ENCODE measurements around the gene ZNF598.
"Not testable (repeated sequence)": the region's sequence is repeated elsewhere in the genome, so short reads cannot be mapped to it uniquely, and the experiment has no call there.

ZNF598 gene

DNA sequence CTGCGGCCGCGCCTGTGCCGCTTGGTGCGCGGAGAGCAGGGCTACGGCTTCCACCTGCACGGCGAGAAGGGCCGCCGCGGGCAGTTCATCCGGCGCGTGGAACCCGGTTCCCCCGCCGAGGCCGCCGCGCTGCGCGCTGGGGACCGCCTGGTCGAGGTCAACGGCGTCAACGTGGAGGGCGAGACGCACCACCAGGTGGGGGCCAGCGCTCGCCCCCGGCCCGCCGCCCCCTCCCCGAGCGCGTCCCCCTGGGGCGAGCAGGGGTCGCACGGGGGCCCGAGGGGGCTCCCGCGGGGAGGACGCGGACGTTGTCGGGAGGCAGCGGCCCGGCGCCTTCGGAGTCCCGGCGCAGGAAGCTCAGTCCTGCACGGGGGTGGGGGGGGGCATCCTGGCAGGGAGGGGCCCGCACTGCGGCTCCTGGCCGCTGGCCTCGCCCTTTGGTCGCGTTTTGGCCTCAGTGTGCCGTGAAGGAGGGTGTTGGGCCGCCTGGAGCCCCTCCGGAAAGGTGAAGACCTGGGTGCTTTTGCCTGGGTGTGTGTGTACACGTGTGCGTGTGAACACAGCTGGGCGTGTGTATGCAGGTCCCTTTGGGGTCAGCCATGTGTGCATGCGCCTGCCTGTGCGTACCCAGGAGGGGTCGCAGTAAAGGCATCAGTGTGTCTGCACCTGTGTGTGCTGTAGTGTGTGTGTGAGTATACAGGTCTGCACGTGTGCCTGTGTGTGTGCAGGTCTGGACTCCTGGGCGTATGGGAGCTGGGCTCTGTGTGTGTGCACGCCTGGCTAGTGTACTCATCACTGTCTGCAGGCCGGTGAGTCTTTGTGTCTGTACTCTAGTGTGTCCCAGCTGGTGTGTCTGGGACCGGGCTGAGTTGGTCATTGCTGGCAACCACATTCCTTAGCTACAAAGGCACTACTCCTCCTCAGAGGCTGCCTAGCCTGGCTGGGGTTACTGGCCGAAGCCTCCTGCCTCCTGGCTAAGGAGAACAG is 17.7 kb upstream of the ZNF598 start:
- DNase-seq = no peak

DNA sequence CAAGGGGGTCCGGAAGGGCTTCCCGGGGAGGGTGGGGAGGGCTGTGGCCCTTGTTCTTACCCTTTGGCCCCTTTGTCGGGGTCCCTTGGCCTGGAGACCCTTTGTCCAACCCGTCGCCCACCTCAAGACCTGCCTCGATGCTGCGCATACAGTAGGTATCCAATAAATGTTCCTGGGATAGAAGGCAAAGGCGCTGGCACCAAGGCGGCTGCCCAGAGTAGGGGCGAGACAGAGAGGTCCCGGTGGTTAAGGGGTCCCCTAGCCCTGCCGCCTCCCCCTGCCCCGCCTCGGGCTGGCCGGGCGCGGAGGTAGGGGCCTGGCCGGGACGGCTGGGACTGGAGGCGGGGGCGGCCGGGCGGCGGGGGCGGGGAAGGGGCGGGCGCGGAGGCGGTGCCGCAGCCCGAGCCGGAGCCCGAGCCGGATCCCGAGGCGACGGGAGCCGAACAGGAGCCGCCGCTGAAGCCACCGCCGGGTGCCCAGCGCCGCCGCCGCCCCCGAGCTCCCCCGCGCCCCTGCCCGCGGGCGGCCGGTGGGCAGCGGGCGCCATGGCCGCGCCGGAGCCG is 16.9 kb upstream of the ZNF598 start, which contains the start of gene NHERF2:
NHERF2 (plus strand) TSS at position 442 of the 563 bp plus-strand sequence; CDS start at position 546, 104 bp downstream.
- DNase-seq = no peak

DNA sequence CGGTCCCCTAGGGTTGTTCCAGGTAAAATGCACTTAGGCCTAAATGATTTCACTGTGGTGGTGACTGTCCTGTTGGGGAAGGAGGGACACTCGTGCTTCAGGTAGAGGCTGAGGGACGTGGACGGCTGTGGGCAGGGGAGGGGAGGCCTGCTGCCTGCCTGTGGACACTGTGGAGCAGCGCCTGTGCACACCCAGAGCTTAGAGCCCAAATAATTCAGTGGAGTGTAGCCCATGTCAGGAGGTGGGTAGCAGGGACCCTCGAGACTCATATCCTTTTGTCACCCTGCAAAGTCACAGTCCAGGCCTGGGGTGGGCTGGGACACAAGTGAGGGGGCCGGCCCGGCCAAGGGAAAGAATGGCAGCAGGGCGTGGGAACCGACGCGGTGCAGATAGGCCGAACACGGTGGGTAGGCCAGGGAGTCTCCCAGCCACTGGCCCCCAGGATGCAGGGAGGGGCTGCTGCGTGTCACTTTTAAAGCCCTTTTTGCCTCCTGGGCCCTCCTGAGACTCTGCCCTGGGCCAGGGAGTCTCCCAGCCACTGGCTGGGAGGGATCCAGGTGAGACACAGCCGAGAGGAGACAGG is 16.3 kb upstream of the ZNF598 start:
- no peak for DNase-seq

DNA sequence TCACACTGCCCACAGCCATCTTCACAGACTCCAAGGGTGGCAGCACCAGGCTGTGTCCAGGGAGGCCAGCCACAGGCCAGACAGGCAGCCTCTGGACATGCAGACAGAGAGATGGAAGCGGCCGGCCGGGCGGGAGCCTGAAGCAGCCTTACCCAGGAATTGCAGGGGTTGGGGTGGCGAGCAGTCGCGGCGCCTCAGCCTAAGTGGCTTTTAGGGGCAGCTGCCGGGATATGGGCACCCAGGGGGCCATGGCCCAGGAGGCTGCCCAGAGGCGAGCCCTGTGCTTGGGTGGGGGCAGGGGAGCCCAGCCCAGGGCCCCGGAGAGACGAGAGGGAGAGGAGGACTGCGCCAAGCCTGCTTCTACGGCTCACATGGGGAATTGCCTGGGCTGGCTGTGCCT is 15.6 kb upstream of the ZNF598 start:
- no peak for DNase-seq

DNA sequence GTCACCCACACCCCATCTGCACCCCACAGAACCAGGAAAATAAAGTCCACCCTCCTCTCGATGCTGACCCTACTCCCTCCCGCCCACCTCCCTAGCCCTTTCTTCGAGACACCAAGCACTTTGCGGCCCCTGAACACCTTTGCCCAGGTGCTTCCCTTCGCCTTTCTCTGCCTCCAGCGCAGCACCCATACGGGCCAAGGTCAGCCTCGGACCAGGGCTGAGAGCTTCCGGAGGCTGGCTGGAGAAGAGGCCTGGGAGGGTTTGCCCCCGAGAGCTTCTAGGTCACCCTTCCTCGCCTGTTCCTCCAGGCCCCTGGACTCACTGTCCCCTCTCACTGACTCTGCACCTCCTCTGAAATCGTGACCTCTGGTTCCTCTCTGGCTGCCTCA is 14.4 kb upstream of the ZNF598 start:
- no peak for DNase-seq

DNA sequence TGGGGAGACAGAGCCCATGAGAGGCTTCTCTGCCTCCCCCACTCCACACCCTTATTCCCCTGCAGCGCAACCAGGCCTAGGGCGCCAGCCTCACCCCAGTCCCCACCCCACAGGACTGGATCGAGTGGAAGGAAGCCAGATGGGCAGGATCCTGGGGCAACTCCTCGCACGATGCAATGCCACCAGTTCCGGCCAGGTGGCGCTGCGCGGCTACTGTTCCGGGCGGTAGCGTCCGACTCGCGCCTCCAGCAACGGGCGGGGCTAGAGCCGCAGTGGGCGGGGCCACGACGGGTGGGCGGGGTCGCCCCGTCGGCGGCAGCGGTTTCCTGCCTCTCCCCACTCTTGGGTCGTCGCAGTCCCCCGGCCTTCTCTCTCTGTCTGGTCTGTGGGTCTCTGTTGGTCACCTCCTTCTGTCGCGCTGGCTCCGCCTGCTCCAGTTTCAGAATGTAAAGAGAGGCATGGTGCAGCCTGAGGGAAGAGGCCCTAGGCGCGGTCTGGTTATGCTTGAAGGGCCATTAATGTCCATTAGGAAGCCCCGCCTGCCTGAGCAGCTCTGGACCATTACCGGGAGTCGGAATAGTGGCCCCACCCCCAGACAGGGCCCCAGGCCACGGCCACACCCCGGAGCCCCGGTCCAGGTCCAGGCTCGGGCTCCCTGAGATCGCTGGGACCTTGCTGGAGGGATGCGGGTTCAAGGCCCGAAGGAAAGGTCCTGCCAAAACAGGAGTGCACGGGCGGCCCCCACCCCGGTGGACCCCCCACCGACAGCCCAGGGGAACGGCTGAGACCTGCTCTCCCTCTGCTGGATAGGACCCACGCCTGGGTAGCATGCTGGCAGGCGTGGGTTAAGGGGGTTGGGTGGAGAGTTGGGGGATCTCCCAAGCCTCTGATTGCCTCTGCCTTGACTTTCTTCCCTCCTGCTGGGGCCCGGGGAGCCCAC is 13.7 kb upstream of the ZNF598 start:
- peak; percentile 64 for DNase-seq

DNA sequence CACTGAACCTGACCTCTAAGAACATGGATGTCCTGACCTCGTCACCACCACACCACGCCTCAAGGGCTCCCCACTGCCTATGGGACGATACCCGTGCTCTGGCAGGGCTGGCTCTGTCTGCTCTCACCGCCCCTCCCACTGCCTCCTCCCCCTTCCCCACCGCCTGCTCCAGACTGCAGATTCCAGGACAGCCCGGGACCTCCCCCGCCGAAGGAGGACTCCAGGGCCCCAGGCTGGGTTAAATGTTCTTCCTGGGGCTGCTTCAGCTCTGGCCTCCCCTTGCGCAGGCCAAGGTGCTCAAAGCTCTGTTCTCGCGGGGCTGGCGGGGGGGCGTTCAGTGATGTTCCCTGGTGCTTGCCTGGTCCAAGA is 13.1 kb upstream of the ZNF598 start:
- no peak for DNase-seq

DNA sequence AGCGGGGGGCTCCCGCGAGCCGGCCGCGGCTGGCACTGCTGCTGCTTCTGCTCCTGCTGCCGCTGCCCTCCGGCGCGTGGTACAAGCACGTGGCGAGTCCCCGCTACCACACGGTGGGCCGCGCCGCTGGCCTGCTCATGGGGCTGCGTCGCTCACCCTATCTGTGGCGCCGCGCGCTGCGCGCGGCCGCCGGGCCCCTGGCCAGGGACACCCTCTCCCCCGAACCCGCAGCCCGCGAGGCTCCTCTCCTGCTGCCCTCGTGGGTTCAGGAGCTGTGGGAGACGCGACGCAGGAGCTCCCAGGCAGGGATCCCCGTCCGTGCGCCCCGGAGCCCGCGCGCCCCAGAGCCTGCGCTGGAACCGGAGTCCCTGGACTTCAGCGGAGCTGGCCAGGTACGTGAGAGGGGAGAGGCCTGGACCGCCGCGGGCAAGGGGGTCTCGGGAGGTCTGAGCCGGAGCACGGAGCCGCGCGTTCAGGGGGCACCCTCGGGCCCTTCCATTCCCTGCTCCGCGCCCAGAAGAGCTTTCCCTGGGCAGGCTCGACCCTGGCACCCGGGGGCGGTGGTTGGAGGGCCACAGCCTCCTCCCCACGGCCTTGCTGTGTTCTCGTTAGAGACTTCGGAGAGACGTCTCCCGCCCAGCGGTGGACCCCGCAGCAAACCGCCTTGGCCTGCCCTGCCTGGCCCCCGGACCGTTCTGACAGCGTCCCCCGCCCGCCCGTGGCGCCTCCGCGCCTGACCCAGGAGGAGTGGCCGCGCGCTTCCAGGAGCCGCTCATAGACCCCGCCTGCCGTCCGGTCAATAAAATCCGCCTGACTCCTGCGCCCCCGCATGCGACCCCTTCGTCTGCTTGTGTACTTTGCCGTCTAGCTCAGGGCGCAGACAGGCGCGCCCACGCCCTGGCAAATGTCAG is 10.6 kb upstream of the ZNF598 start:
- DNase-seq = no peak

DNA sequence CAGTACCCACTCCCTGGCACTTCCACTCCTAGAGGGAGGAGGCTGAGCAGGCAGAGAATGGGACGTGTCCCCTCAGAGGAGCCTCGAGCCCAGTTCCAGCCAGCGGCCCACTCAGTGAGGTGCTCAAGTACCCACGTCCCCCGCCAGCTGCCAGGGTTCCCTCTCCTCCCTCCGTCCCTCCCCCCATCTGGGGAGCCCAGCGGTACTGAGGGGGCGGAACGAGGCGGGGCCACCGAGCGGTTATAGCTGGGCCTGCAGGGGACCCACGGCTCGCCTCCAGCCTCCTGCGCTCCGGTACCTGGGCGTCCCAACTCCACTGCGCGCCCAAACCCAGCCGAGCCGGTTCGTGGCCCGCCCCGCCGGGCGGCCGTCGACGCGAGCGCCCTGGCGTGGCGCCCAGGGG is 9.9 kb upstream of the ZNF598 start, which contains the start of gene NPW:
NPW (plus strand) TSS at position 268 of the 403 bp plus-strand sequence.
- no peak for DNase-seq

DNA sequence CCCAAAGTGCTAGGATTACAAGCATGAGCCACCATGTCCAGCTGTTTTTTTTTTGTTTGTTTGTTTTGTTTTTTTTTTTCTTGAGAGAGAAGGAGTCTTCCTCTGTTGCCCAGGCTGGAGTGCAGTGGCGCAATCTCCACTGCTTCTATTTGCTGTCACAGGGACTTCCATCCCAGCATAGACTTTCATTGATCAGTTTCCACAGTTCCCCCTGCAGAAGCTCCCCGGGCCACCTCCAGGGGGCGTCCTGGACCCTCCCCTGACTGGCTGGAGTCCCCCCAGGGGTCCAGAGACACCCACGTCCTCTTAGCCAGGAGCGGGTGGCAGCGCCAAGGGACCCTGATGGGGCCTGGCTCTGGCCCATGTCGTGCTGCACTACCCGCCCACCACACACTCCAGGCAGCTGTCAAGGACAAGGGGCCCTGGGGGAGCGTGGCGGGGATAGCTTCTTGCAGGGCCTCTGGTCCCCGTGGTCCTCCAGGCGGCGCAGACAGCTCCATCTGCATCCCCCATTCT is 6.8 kb upstream of the ZNF598 start:
- DNase-seq = no peak

DNA sequence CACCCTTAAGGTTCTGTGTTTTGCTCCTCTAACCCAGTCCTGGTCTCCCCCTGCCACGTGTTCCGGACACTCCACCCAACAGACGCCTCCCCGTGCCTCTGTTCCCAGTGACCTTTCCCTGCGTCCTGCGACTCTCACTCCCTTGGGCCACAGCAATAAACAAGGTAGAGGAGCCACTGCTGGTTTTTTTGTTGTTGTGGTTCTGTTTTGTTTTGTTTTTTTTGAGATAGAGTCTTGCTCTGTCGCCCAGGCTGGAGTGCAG is 6.3 kb upstream of the ZNF598 start:
- DNase-seq = no peak

DNA sequence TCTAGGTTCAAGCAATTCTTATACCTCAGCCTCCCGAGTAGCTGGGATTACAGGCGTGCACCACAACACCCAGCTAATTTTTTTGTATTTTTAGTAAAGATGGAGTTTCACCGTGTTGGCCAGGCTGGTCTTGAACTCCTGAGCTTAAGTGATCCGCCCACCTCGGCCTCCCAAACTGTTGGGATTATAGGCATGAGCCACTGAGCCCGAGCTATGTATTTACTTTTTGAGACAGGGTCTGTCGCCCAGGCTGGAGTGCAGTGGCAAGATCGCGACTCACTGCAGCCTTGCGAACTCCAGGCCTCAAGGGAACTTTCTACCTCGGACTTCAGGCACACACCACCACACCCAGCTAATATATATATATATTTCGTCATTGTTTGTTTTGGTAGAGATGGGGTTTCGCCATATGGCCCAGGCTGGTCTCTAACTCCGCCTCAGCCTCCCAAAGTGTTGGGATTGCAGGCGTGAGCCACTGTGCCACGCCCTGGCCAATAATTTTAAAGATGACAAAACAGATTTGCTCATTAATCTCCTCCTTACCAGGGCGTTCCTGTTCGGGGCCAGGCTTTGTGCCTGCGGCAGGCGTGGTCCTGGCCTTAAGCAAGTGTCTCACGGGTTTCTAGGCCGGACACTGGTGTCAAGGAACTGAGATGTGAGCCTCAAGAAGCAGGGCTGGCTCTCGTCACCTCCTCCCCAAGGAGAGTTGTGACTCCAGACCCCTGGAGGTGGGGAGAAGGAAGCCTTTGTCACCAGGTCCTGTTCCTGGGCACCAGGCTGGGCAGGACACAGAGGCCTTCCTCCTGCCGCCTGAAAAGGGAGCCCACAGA is 5.7 kb upstream of the ZNF598 start:
- DNase-seq = no peak

DNA sequence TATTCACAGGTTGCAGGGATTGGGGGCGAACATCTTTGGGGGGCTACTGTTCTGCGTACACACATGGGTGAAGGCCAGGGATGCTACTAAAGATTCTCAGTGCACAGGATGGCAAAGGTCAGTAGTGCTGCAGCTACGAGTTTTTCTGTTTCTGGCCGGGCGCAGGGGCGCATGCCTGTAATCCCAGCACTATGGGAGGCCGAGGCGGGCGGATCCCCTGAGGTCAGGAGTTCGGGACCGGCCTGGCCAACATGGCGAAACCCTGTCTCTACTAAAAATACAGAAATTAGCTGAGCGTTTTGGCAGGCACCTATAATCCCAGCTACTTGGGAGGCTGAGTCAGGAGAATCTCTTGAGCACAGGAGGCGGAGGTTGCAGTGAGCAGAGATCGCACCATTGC is 3.9 kb upstream of the ZNF598 start:
- no peak for DNase-seq

DNA sequence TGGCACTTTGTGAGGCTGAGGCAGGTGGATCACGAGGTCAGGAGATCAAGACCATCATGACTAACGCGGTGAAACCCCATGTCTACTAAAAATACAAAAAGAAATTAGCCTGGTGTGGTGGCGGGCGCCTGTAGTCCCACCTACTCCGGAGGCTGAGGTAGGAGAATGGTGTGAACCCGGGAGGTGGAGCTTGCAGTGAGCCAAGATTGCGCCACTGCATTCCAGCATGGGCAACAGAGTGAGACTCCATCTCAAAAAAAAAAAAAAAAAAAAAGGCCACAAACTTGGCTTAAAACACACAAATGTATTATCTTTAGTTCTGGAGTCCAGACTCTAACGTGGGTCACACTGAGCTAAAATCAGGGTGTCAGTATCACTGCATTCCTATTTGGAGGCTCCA is 2.1 kb upstream of the ZNF598 start:
- DNase-seq = not testable (repeated sequence)

DNA sequence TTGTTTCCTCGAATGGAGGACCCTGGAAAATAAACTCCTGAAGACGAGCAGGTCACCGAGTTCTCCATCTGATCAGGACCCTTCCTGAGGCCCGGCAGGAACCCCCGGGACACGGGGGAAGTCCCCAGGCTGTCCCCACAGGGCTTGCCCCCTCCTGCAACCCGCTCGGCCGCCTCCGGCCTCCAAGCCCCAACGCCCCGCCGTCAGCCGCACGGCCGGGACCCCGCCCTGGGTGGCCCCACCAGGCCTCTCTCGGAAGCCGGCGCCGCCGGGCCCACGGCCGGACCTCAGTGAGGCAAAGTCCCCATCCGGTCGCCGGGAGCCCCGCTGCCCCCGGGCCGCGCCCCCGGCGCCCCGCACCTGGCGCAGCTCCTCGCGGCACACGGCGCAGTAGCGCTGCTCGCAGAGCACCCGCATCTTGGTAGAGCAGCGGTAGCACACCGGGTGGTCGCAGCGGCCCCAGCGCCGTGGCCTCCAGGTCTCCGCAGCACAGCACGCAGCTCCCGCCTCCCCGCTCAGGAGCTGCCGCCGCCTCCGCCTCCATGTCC is 383 bp downstream of the ZNF598 start:
- DNase-seq = no peak

DNA sequence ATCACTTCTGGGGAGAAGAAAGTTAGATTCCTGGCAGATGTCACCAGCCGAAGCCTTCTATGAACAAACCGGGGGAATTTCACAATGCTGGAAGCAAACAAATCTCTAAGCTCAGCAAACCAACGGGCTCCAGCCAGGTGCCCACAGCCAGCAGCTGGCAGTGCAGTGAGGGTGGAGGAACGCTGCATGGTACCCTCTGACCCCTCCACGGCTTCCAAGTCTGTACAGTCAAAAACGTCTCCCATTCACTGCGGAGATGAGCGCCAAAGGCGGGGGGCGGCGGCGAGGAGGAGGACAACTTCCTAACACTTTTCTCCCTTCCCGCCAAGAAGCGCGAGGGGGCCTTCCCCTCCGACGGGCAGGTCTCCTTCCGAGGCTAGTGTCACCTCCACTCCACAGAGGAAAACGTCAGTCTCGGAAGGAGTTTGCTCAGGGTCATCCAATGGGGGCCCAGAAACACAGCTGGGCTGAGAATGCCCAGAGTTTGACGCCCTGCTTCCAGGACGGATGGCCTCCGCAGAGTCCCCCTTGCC is 924 bp downstream of the ZNF598 start:
- DNase-seq = no peak

DNA sequence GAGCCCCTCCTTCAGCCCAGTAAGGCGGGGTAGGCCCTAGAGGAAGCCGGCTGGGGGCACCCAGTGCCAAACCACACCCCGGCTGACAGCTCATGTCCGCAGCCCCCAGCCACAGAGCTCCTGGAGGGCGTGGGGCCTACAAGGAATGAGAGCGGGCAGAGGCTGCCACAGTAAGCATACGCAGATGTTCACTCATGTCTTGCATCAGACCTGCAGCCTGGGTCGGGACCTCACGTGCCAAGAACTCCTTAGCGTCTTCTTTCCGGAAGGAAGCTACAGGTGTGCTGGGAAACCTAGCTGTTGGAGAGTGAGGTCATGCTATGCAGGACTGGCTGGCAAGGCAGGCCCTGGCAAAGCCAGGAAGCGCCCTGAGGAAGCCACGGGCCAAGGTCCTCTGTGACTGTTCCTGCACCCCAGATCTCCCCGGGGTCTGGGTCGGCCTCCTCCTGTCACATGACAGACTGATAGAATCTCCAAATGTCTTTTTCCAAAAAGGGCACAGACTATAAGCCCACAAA is 1.6 kb downstream of the ZNF598 start:
- no peak for DNase-seq

DNA sequence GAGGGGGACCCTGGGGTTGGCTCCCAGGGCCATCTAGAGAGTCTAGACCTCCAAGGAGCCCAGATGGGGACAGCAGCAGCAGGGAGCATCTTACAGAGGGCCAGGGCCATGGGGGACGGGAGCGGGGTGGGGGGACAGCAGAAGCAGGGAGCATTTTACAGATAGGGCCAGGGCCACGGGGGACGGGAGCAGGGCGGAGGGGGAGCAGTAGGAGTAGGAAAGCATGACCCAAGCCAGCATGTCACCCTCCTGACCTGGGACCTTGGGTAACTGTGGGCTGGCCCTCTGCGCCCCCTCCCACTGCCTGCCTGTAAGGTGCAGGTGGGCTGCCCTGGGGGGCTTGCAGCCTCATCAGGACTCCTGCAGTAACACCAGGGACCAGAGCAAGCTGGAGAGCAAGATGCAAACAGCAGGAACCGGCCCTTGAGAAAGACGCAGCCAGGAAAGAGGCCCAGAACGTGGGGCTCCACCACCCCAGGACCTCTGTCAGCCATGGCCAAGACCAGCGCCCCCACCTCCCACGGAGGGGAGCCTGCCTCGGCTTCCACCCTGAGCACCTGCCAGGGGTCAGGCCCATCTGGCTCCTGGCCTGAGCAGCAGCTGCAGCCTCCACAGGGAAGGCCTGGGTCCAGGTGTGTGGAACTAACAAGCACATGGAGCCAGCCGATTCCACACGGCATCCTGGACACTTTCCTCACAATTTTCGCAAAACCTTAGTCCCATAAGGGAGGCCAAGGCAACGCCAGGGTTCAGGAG is 2.4 kb downstream of the ZNF598 start:
- DNase-seq = no peak

DNA sequence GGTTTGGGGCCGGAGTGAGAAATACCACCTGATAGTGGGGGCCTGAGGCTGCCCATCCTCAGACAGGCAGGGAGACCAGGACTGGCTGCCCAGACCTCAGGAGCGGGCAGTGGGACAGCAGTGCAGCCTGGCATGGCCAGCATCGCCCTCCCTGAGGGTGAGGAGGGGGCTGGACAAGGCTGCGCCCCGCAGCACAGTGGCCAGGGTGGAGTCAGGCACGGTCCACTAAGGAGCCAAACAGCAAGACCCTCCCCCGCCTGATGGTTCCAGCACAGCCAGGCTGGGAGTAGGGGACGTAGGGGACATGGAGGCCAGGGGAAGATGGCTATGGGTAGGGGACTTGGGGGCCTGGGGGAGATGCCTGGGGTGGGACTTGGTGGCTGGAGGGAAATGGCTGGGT is 3.3 kb downstream of the ZNF598 start:
- DNase-seq = no peak

Data from amniotic stem cell (primary cell).